ENCODE results near the gene TENM4. TPM values are rescaled to one million over a fixed set of nuclear protein-coding genes. Genes with fewer than 3 reads are reported as not detected.

The TENM4 gene
- polyA plus RNA-seq, 1 donor from 2014 or later, result 16.8 TPM

GRCh38 chr11:78786746-78787145 lies 654.1 kb downstream of the TENM4 start:
- no peak overlapping the region for H3K4me3 ChIP-seq (ENCODE audit: low read length)
- H2AFZ ChIP-seq (ENCODE audit: low read depth, low read length), result no peak overlapping the region
- no peaks in the 10 kb centered on the region for H3K9me2 ChIP-seq (ENCODE audit: insufficient read depth, low read length)
- peaks cover 13% of the 10 kb centered on the region for H3K36me3 ChIP-seq (ENCODE audit: insufficient read depth, low read length)
- no peaks in the 10 kb centered on the region for H3K27me3 ChIP-seq (ENCODE audit: insufficient read depth, low read depth, low read length)
- H4K20me1 ChIP-seq (ENCODE audit: insufficient read depth), result no peaks in the 10 kb centered on the region
- TF ChIP-seq TAF1 (IDR thresholded peaks at IDR 0.05; ENCODE audit: low read depth) (no peak), MXI1 (conservative IDR thresholded peaks at IDR 0.05; ENCODE audit: poor library complexity, severe bottlenecking) (no peak), SMC3 (conservative IDR thresholded peaks at IDR 0.05; ENCODE audit: poor library complexity) (no peak), REST (IDR thresholded peaks at IDR 0.05; ENCODE audit: borderline replicate concordance) (no peak), CTCF (IDR thresholded peaks at IDR 0.05; ENCODE audit: poor library complexity, severe bottlenecking) (no peak), RAD21 (conservative IDR thresholded peaks at IDR 0.05) (no peak), EP300 (conservative IDR thresholded peaks at IDR 0.05; ENCODE audit: poor library complexity, severe bottlenecking) (no peak), EZH2 (IDR thresholded peaks at IDR 0.05; ENCODE audit: borderline replicate concordance, insufficient read depth, low read length, poor library complexity, severe bottlenecking) (no peak), POLR2AphosphoS5 (IDR thresholded peaks at IDR 0.05) (no peak)
- H3K9ac ChIP-seq (ENCODE audit: low read length), result no peak overlapping the region
- no peaks in the 10 kb centered on the region for H3K9me3 ChIP-seq (ENCODE audit: low read length)
- no peaks in the 10 kb centered on the region for H3K79me2 ChIP-seq (replicated peaks; ENCODE audit: insufficient read depth, low read length)
- H3K4me2 ChIP-seq (ENCODE audit: low read length), result no peak overlapping the region
- no peaks in the 10 kb centered on the region for H3F3A ChIP-seq (ENCODE audit: insufficient read depth, low read length, poor library complexity, severe bottlenecking)
- H3K27ac ChIP-seq (ENCODE audit: low read length), result no peak overlapping the region

- no peaks in the 10 kb centered on the region for H4K20me1 ChIP-seq (ENCODE audit: insufficient read depth)
- no peaks in the 10 kb centered on the region for H3K79me2 ChIP-seq (replicated peaks; ENCODE audit: insufficient read depth, low read length)
- H3K36me3 ChIP-seq (ENCODE audit: insufficient read depth, low read length), result peaks cover 13% of the 10 kb centered on the region
- no peak overlapping the region for H3K4me2 ChIP-seq (ENCODE audit: low read length)
- no peaks in the 10 kb centered on the region for H3K27me3 ChIP-seq (ENCODE audit: insufficient read depth, low read depth, low read length)
- no peak overlapping the region for H3K4me3 ChIP-seq (ENCODE audit: low read length)
- H3K9me2 ChIP-seq (ENCODE audit: insufficient read depth, low read length), result no peaks in the 10 kb centered on the region
- no peak overlapping the region for H3K27ac ChIP-seq (ENCODE audit: low read length)
- no peak overlapping the region for H3K9ac ChIP-seq (ENCODE audit: low read length)
- no peaks in the 10 kb centered on the region for H3K9me3 ChIP-seq (ENCODE audit: low read length)
- H2AFZ ChIP-seq (ENCODE audit: low read depth, low read length), result no peak overlapping the region
- no peak for TF ChIP-seq TAF1 (IDR thresholded peaks at IDR 0.05; ENCODE audit: low read depth)
- no peak for TF ChIP-seq POLR2AphosphoS5 (IDR thresholded peaks at IDR 0.05)
- TF ChIP-seq RAD21 (conservative IDR thresholded peaks at IDR 0.05), result no peak
- TF ChIP-seq MXI1 (conservative IDR thresholded peaks at IDR 0.05; ENCODE audit: poor library complexity, severe bottlenecking), result no peak
- TF ChIP-seq CTCF (IDR thresholded peaks at IDR 0.05; ENCODE audit: poor library complexity, severe bottlenecking), result no peak
- TF ChIP-seq REST (IDR thresholded peaks at IDR 0.05; ENCODE audit: borderline replicate concordance), result no peak
- TF ChIP-seq EZH2 (IDR thresholded peaks at IDR 0.05; ENCODE audit: borderline replicate concordance, insufficient read depth, low read length, poor library complexity, severe bottlenecking), result no peak
- TF ChIP-seq SMC3 (conservative IDR thresholded peaks at IDR 0.05; ENCODE audit: poor library complexity), result no peak
- TF ChIP-seq EP300 (conservative IDR thresholded peaks at IDR 0.05; ENCODE audit: poor library complexity, severe bottlenecking), result no peak
- no peaks in the 10 kb centered on the region for H3F3A ChIP-seq (ENCODE audit: insufficient read depth, low read length, poor library complexity, severe bottlenecking)
Observed at GRCh38 chr11:78786086-78786485, 654.7 kb downstream of the TENM4 start.
